Measurements from ENCODE around the gene GSTO2. TPM values are rescaled to one million over a fixed set of nuclear protein-coding genes. Genes with fewer than 3 reads are reported as not detected.

The GSTO2 gene
- total RNA-seq, 2 experiments from 2014 or later: 1.8 to 2.7 TPM

DNA sequence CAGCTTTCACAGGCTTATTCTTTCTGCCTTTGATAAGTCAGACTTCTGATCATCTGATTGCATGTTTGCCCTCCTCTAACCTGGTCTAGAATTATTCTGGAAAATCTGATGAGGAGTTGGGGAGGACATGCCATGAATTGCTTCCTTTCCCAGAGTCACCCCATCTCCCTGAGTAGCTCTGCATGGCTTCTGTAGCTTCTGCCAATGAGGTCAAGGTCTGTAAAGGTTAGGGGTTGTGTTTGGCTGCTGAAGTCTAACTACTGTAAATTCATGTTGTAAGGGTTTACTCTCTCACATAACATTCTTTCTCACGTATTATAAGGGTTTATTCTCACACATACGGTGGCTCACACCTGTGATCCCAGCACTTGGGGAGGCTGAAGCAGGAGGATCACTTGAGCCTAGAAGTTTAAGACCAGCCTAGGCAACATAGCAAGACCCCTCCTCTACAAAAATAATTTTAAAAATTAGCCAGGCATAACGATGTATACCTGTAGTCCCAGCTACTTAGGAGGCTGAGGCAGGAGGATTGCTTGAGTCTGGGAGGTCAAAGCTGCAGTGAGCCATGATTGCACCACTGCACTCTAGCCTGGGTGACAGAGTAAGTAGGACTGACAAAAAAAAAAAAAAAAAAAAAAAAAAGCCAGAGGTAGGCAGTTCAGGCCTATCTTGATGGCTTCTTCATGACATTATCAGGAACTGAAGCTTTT is 10.7 kb downstream of the GSTO2 start:
- POLR2A ChIA-PET: interaction anchor here (1.0 kb wide), 2 partner anchors 8 to 39 kb away, joined by 3 to 4 read pairs; no protein-coding TSS in a partner anchor
- no peak for ATAC-seq

GRCh38 chr10:104281694-104282093 is 12.7 kb downstream of the GSTO2 start:
- Mint-ChIP-seq H3K4me1 (ENCODE audit: low read depth) (no peaks in the 10 kb centered on the region), H3K27ac (no peak overlapping the region), H3K27me3 (peaks cover 5% of the 10 kb centered on the region), H3K9me3 (no peaks in the 10 kb centered on the region), H3K4me3 (no peak overlapping the region), H3K36me3 (ENCODE audit: low read depth) (no peaks in the 10 kb centered on the region)
- CTCF ChIA-PET: interaction anchor here (12.2 kb wide), 1 partner anchor 11 kb away, joined by 239 read pairs; no protein-coding TSS in a partner anchor
- DNase-seq (no peak), ATAC-seq (no peak)
- POLR2A ChIA-PET: interaction anchor here (1.3 kb wide), 1 partner anchor 57 kb away, joined by 3 read pairs; the partner anchor contains the start of gene ITPRIP
- TF ChIP-seq, protein P1, sequence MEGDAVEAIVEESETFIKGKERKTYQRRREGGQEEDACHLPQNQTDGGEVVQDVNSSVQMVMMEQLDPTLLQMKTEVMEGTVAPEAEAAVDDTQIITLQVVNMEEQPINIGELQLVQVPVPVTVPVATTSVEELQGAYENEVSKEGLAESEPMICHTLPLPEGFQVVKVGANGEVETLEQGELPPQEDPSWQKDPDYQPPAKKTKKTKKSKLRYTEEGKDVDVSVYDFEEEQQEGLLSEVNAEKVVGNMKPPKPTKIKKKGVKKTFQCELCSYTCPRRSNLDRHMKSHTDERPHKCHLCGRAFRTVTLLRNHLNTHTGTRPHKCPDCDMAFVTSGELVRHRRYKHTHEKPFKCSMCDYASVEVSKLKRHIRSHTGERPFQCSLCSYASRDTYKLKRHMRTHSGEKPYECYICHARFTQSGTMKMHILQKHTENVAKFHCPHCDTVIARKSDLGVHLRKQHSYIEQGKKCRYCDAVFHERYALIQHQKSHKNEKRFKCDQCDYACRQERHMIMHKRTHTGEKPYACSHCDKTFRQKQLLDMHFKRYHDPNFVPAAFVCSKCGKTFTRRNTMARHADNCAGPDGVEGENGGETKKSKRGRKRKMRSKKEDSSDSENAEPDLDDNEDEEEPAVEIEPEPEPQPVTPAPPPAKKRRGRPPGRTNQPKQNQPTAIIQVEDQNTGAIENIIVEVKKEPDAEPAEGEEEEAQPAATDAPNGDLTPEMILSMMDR (IDR thresholded peaks at IDR 0.05): no peak
- intact Hi-C loops (cut with micrococcal nuclease): no loop called here

More for the DNA sequence above, 10.7 kb downstream of the GSTO2 start:
- no peak overlapping the region for H3K4me3 Mint-ChIP-seq
- H3K9me3 Mint-ChIP-seq: no peaks in the 10 kb centered on the region
- DNase-seq: no peak
- no peak overlapping the region for H3K27ac Mint-ChIP-seq
- intact Hi-C loops (cut with micrococcal nuclease): no loop called here
- CTCF ChIA-PET: interaction anchor here (1.4 to 12.2 kb wide), 6 partner anchors 9 to 74 kb away, joined by 3 to 239 read pairs (median 18); partner anchors contain the start of gene CFAP58
- peaks cover 19% of the 10 kb centered on the region for H3K27me3 Mint-ChIP-seq
- H3K4me1 Mint-ChIP-seq (ENCODE audit: low read depth): peaks cover 2% of the 10 kb centered on the region
- TF ChIP-seq, protein P1 (IDR thresholded peaks at IDR 0.05): no peak
- H3K36me3 Mint-ChIP-seq (ENCODE audit: low read depth): no peaks in the 10 kb centered on the region

- H3K4me3 Mint-ChIP-seq: no peak overlapping the region
- TF ChIP-seq, protein P1 (IDR thresholded peaks at IDR 0.05): no peak
- no peak overlapping the region for H3K27ac Mint-ChIP-seq
- ChIA-PET CTCF (interaction anchor here (3.1 to 4.4 kb wide), 2 partner anchors 11 to 66 kb away, joined by 29 to 33 read pairs; no protein-coding TSS in a partner anchor), POLR2A (no interaction called here)
- no peaks in the 10 kb centered on the region for H3K4me1 Mint-ChIP-seq (ENCODE audit: low read depth)
- intact Hi-C loops (cut with micrococcal nuclease): no loop called here
- no peaks in the 10 kb centered on the region for H3K9me3 Mint-ChIP-seq
- ATAC-seq: no peak
- peaks cover 4% of the 10 kb centered on the region for H3K27me3 Mint-ChIP-seq
- no peaks in the 10 kb centered on the region for H3K36me3 Mint-ChIP-seq (ENCODE audit: low read depth)
- DNase-seq: no peak
These were observed 15.9 kb downstream of the GSTO2 start for GRCh38 chr10:104284846-104285245.

- DNase-seq (no peak), ATAC-seq (no peak)
- Mint-ChIP-seq H3K4me3 (no peak overlapping the region), H3K27ac (no peak overlapping the region), H3K9me3 (no peaks in the 10 kb centered on the region), H3K27me3 (peaks cover 11% of the 10 kb centered on the region), H3K36me3 (ENCODE audit: low read depth) (no peaks in the 10 kb centered on the region), H3K4me1 (ENCODE audit: low read depth) (peaks cover 5% of the 10 kb centered on the region)
- intact Hi-C loops (cut with micrococcal nuclease): no loop called here
- TF ChIP-seq, protein P1 (IDR thresholded peaks at IDR 0.05): no peak
- CTCF ChIA-PET: interaction anchor here (1.0 to 4.4 kb wide), 7 partner anchors 9 to 64 kb away, joined by 3 to 29 read pairs (median 6); no protein-coding TSS in a partner anchor
- POLR2A ChIA-PET: no interaction called here
These were observed 18.0 kb downstream of the GSTO2 start for GRCh38 chr10:104286939-104287338.

DNA sequence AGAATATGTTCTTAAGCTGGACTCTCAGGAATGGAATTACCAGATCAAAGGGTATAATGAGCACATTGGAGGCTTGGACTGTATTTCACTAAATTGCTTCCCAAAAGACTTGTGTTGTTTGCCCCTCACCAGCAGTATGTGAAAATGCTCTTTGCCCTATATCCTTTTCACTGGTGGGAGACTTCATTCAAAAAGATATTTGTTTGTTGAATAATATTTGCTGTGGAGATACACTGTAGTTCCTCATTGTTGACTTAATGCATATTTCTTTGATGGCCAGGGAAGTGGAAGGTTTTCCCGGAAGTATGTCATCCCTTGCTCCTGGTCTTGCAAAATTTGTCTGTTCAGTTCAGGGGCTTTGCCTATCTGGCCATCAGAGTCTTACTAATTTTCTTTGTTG is 19.4 kb downstream of the GSTO2 start:
- POLR2A ChIA-PET: interaction anchor here (0.8 kb wide), 1 partner anchor 282 kb away, joined by 3 read pairs; no protein-coding TSS in a partner anchor
- H3K4me1 Mint-ChIP-seq (ENCODE audit: low read depth): peaks cover 9% of the 10 kb centered on the region
- H3K9me3 Mint-ChIP-seq: no peaks in the 10 kb centered on the region
- DNase-seq: no peak
- H3K27ac Mint-ChIP-seq: no peak overlapping the region
- ATAC-seq: no peak
- peaks cover 11% of the 10 kb centered on the region for H3K27me3 Mint-ChIP-seq
- TF ChIP-seq, protein P1 (IDR thresholded peaks at IDR 0.05): no peak
- CTCF ChIA-PET: interaction anchor here (1.0 to 4.4 kb wide), 3 partner anchors 14 to 62 kb away, joined by 4 to 29 read pairs (median 5); partner anchors contain the start of gene ITPRIP
- intact Hi-C loops (cut with micrococcal nuclease): no loop called here
- H3K4me3 Mint-ChIP-seq: no peak overlapping the region
- H3K36me3 Mint-ChIP-seq (ENCODE audit: low read depth): no peaks in the 10 kb centered on the region

Measured in activated CD8-positive, alpha-beta T cell treated with anti-CD3 and anti-CD28 coated beads for 36 hours (primary cell).